ENCODE data around the gene GALNT6.
A peak's percentile ranks its signal among the peaks of the same experiment; 100 is the strongest.
"Not testable (repeated sequence)": the region's sequence is repeated elsewhere in the genome, so short reads cannot be mapped to it uniquely, and the experiment has no call there.

Gene GALNT6

GRCh38 chr12:51321882-51322281 lies 69.3 kb downstream of the GALNT6 start:
- no peak for DNase-seq

- peak; percentile 38 for DNase-seq
These were observed 70.4 kb downstream of the GALNT6 start for GRCh38 chr12:51320695-51321320.

DNA sequence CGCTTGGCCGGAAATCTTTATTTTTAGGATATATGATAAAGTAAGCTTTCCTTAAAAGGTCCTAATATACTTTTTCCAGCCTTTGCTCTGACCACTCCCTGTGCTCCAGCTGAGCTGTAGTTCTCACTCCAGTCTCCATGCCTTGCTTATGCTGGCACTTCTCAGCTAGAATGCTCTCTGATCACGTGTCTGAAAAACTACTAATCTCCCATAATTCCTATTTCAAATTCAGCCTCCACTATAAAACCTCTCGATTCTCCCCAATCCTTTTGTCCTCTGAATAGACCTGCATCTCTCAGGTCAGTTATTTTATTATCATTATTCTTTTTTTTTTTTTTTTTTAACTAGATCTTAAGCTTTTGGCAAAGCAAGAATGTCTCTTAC lies 70.9 kb downstream of the GALNT6 start:
- no peak for DNase-seq

DNA sequence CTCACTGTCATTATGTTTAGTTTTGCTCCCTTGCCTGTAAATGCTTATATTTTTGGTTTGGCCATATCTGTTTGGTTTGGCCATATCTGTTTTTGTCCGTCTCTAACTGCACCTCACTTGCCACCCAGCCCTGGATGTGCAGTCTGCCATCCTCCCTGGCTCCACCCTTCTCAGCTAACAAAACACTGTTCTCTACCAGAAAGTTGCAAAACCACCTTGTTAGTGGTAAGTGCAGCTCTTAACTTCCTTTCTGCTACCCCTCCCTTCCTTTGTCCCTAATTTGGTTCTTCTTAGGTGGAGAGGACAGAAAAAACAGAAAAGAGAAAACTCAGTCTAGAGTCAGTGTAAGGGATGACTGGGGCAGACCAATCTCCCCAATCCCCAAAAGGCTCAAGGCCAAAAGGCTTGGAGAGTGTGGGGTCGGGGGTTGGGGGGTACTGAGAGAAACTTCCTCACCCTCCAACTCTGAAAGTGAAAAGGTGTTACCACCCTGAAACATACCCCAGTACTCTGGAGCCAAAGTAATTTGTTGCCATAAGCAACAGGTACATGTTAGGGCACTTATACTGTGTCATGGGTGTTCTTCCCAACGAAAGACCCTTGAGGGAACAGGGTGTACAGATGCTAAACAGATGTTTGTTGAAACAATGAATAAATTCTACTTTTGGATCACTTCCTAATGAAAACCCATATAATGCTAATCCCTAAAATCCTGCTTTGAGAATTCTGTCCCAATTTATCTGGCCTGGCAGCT lies 72.2 kb downstream of the GALNT6 start:
- no peak for DNase-seq

DNA sequence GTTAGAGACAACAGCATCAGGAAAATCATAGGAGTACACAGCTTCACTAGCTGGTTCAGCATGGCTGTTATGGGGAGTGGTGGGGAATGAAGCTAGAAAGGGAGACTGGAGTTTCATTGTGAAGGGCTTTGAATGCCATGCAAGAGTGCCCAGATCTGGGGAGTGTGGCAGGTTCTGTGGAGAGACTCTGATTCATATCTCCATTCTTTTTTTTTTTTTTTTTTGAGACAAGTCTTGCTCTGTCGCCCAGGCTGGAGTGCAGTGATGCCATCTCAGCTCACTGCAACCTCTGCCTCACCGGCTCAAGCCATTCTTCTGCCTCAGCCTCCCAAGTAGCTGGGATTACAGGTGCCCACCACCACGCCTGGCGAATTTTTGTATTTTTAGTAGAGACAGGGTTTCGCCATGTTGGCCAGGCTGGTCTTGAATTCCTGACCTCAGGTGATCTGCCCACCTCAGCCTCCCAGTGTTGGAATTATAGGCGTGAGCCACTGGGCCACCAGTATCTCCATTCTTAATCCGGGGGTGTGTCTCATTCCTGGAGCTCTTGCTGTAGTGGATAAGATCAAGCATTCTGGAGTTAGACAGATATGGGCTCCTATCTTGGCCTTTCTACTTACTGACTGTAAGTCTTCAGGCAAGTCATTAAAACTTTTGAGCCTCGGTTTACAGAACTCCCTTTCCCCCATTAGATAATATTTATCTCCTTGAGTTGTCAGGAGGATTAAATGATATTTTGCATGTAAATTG lies 73.0 kb downstream of the GALNT6 start:
- not testable (repeated sequence) for DNase-seq

- no peak for DNase-seq
These were observed 79.8 kb downstream of the GALNT6 start for GRCh38 chr12:51311389-51311788.

GRCh38 chr12:51307655-51308593 lies 83.3 kb downstream of the GALNT6 start:
- DNase-seq: no peak

DNA sequence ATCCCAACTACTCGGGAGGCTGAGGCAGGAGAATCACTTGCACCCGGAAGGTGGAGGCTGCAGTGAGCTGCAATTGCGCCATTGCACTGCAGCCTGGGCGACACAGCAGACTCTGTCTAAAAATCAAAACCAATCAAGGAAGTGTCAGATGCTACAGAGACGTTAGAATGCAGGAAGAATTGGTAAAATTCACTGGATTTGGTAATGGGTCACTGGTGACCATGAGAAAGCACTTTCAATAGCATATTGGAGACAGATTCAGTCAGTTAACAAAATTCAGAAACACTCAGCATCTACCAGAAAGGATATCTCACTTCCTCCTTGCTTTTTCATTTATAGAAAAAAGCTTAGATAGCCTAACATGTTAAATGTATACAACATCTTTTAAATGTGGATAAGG lies 84.7 kb downstream of the GALNT6 start:
- DNase-seq: no peak
